ENCODE results near the gene ELMO1.

DNA sequence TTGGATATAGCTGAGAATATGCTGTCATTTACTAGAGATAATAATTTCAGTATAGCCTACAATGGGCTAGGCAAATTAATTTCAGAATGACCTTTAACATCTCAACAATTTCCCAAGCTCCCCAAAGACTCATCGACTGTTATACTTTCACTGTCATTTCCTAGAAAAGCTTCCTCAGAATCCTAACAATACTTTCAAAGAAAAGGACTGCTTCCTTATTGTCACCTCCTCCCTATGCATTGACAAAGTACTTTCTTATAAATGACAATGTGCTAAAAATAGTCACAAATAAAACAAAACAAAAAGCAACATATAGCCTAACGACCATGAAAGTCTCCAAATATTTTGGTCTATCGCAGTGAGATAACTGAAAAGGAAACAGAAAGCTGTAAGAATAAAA, 272.6 kb downstream of the ELMO1 start:
- TF ChIP-seq DNMT3B (CRISPR knock-in tag; conservative IDR thresholded peaks at IDR 0.05) (no peak), CBX1 (IDR thresholded peaks at IDR 0.05; ENCODE audit: low read depth) (no peak), KAT7 (CRISPR knock-in tag; IDR thresholded peaks at IDR 0.05; ENCODE audit: borderline replicate concordance) (no peak), PHF21A (CRISPR knock-in tag; IDR thresholded peaks at IDR 0.05) (no peak)
- TF ChIP-seq, protein P1, sequence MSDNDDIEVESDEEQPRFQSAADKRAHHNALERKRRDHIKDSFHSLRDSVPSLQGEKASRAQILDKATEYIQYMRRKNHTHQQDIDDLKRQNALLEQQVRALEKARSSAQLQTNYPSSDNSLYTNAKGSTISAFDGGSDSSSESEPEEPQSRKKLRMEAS (IDR thresholded peaks at IDR 0.05), result no peak
- TF ChIP-seq, protein P2, sequence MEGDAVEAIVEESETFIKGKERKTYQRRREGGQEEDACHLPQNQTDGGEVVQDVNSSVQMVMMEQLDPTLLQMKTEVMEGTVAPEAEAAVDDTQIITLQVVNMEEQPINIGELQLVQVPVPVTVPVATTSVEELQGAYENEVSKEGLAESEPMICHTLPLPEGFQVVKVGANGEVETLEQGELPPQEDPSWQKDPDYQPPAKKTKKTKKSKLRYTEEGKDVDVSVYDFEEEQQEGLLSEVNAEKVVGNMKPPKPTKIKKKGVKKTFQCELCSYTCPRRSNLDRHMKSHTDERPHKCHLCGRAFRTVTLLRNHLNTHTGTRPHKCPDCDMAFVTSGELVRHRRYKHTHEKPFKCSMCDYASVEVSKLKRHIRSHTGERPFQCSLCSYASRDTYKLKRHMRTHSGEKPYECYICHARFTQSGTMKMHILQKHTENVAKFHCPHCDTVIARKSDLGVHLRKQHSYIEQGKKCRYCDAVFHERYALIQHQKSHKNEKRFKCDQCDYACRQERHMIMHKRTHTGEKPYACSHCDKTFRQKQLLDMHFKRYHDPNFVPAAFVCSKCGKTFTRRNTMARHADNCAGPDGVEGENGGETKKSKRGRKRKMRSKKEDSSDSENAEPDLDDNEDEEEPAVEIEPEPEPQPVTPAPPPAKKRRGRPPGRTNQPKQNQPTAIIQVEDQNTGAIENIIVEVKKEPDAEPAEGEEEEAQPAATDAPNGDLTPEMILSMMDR (CRISPR knock-in tag; IDR thresholded peaks at IDR 0.05), result no peak
- TF ChIP-seq, protein P3, sequence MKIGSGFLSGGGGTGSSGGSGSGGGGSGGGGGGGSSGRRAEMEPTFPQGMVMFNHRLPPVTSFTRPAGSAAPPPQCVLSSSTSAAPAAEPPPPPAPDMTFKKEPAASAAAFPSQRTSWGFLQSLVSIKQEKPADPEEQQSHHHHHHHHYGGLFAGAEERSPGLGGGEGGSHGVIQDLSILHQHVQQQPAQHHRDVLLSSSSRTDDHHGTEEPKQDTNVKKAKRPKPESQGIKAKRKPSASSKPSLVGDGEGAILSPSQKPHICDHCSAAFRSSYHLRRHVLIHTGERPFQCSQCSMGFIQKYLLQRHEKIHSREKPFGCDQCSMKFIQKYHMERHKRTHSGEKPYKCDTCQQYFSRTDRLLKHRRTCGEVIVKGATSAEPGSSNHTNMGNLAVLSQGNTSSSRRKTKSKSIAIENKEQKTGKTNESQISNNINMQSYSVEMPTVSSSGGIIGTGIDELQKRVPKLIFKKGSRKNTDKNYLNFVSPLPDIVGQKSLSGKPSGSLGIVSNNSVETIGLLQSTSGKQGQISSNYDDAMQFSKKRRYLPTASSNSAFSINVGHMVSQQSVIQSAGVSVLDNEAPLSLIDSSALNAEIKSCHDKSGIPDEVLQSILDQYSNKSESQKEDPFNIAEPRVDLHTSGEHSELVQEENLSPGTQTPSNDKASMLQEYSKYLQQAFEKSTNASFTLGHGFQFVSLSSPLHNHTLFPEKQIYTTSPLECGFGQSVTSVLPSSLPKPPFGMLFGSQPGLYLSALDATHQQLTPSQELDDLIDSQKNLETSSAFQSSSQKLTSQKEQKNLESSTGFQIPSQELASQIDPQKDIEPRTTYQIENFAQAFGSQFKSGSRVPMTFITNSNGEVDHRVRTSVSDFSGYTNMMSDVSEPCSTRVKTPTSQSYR (CRISPR knock-in tag; IDR thresholded peaks at IDR 0.05; ENCODE audit: borderline replicate concordance), result no peak

All from HepG2 (cell line).